ENCODE results near the gene SSH2. TPM values are rescaled to one million over a fixed set of nuclear protein-coding genes. Genes with fewer than 3 reads are reported as not detected.
"Not testable (repeated sequence)": the region's sequence is repeated elsewhere in the genome, so short reads cannot be mapped to it uniquely, and the experiment has no call there.

SSH2 gene
- total and polyA plus RNA-seq, 9 of the 15 experiments (the other 6 are each of a cell fraction or from before 2014, with no cell fraction given): 3.9 to 16.1 (median 10.2) TPM

DNA sequence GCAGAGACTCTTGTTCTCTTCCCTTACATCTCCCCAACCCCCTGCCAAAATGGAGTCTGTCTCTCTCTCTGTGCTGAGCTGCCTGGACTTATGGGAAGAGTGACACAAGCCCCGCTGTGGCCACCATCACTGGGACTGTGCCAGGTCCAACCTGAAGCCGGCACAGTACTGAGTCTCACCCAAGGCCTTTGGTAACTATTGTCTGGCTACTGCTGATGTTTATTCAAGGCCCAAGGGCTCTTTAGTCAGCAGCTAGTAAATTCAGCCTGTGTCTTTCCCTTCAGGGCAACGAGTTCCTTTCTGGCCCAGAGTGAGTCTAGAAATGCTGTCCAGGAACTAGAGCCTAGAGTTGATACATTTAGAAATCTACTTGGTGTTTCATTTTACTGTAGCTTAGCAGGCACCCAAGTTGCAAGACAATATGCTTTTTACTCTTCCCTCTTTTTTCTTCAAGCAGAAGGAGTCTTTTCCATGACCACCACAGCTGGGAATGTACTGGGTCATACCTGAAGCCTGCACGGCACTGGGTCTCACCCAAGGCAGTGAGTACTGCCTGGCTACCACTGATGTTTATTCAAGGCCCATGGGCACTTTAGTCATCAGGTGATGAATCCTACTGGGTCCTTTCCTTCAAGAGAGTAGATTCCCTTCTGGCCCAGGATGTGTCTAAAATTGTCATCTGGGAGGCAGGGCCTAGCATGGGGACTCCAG lies 29.1 kb upstream of the SSH2 start (continued):
- no peak for TF ChIP-seq ARNT (IDR thresholded peaks at IDR 0.05)
- no peak for TF ChIP-seq PHF21A (IDR thresholded peaks at IDR 0.05; ENCODE audit: borderline replicate concordance, low read depth)

GRCh38 chr17:29957488-29957887 lies 27.5 kb upstream of the SSH2 start:
- H3K4me2 ChIP-seq (ENCODE audit: insufficient read depth, low read length); DNase-seq (ENCODE audit: extremely low read depth in 1 of 4, low spot score in 3 of 4); in situ Hi-C loops (cut with MboI); H3K4me1 ChIP-seq (replicated peaks in 1 of 2; ENCODE audit: control insufficient read depth in 2 of 2, insufficient read depth in 2 of 2, low read length in 2 of 2); intact Hi-C loops (cut with micrococcal nuclease); CTCF ChIA-PET (ENCODE audit: low intra/inter-chr PET ratio); H3K4me3 ChIP-seq; H3K79me2 ChIP-seq (ENCODE audit: control insufficient read depth, insufficient read depth, low read length); ATAC-seq; H3K9ac ChIP-seq (ENCODE audit: insufficient read depth in 1 of 2, low read depth in 2 of 2, low read length in 2 of 2); H2AFZ ChIP-seq (ENCODE audit: low read depth, low read length); H3K27ac ChIP-seq (ENCODE audit: extremely low read depth, low read depth, low read length); BruUV-seq (replicated peaks); H4K20me1 ChIP-seq (replicated peaks; ENCODE audit: control insufficient read depth, insufficient read depth, low read length); H3K9me1 ChIP-seq (ENCODE audit: control insufficient read depth, insufficient read depth, low read length); FAIRE-seq; H3K27me3 ChIP-seq (ENCODE audit: control insufficient read depth in 2 of 2, insufficient read depth in 2 of 2, low read length in 2 of 2); H3K9me3 ChIP-seq (replicated peaks; ENCODE audit: control insufficient read depth, insufficient read depth, low read depth, low read length); H3K36me3 ChIP-seq (ENCODE audit: control insufficient read depth, insufficient read depth, low read length): not testable (repeated sequence)
- TF ChIP-seq ZNF146 (CRISPR knock-in tag; IDR thresholded peaks at IDR 0.05; ENCODE audit: unreplicated experiment): peak; percentile 49
- 13% methylated on average over 1 of the region's 1 CpG for WGBS (ENCODE audit: insufficient coverage, low coverage, missing lambda C conversion rate)
- POLR2A ChIA-PET: interaction anchor here (0.8 kb wide), 1 partner anchor 51 kb away, joined by 4 read pairs; no protein-coding TSS in a partner anchor

GRCh38 chr17:29956225-29956624 lies 26.2 kb upstream of the SSH2 start:
- no peak overlapping the region for H3K9ac ChIP-seq (ENCODE audit: insufficient read depth in 1 of 2, low read depth in 2 of 2, low read length in 2 of 2)
- DNase-seq (ENCODE audit: extremely low read depth in 1 of 4, low spot score in 3 of 4) (no peak), FAIRE-seq (no peak), ATAC-seq (no peak)
- no peak for TF ChIP-seq SETDB1 (IDR thresholded peaks at IDR 0.05; ENCODE audit: low read length)
- TF ChIP-seq, protein P1, sequence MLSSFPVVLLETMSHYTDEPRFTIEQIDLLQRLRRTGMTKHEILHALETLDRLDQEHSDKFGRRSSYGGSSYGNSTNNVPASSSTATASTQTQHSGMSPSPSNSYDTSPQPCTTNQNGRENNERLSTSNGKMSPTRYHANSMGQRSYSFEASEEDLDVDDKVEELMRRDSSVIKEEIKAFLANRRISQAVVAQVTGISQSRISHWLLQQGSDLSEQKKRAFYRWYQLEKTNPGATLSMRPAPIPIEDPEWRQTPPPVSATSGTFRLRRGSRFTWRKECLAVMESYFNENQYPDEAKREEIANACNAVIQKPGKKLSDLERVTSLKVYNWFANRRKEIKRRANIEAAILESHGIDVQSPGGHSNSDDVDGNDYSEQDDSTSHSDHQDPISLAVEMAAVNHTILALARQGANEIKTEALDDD (IDR thresholded peaks at IDR 0.05): no peak
- TF ChIP-seq, protein P2, sequence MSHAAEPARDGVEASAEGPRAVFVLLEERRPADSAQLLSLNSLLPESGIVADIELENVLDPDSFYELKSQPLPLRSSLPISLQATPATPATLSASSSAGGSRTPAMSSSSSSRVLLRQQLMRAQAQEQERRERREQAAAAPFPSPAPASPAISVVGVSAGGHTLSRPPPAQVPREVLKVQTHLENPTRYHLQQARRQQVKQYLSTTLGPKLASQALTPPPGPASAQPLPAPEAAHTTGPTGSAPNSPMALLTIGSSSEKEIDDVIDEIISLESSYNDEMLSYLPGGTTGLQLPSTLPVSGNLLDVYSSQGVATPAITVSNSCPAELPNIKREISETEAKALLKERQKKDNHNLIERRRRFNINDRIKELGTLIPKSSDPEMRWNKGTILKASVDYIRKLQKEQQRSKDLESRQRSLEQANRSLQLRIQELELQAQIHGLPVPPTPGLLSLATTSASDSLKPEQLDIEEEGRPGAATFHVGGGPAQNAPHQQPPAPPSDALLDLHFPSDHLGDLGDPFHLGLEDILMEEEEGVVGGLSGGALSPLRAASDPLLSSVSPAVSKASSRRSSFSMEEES (CRISPR knock-in tag; IDR thresholded peaks at IDR 0.05): peak; percentile 71
- peak; percentile 21; the same call in 1 of the 2 replicates for TF ChIP-seq RAD51 (IDR thresholded peaks at IDR 0.05; ENCODE audit: borderline replicate concordance, low read depth)
- no TSS peak for BruUV-seq (replicated peaks)
- H3K9me3 ChIP-seq (replicated peaks; ENCODE audit: control insufficient read depth, insufficient read depth, low read depth, low read length): no peaks in the 10 kb centered on the region; the same call in 1 of the 2 replicates
- ChIA-PET CTCF (ENCODE audit: low intra/inter-chr PET ratio) (no interaction called here), POLR2A (no interaction called here)
- H3K79me2 ChIP-seq (ENCODE audit: control insufficient read depth, insufficient read depth, low read length): no peaks in the 10 kb centered on the region
- no peaks in the 10 kb centered on the region for H4K20me1 ChIP-seq (replicated peaks; ENCODE audit: control insufficient read depth, insufficient read depth, low read length)
- H3K4me3 ChIP-seq: no peak overlapping the region
- H2AFZ ChIP-seq (ENCODE audit: low read depth, low read length): no peak overlapping the region
- intact Hi-C loops (cut with micrococcal nuclease) (no loop called here), in situ Hi-C loops (cut with MboI) (no loop called here)
- H3K27me3 ChIP-seq (ENCODE audit: control insufficient read depth in 2 of 2, insufficient read depth in 2 of 2, low read length in 2 of 2): no peaks in the 10 kb centered on the region
- H3K36me3 ChIP-seq (ENCODE audit: control insufficient read depth, insufficient read depth, low read length): no peaks in the 10 kb centered on the region
- H3K4me1 ChIP-seq (replicated peaks in 1 of 2; ENCODE audit: control insufficient read depth in 2 of 2, insufficient read depth in 2 of 2, low read length in 2 of 2): no peaks in the 10 kb centered on the region; a peak in 1 of 5 replicates
- H3K4me2 ChIP-seq (ENCODE audit: insufficient read depth, low read length): no peak overlapping the region
- no peak overlapping the region for H3K27ac ChIP-seq (ENCODE audit: extremely low read depth, low read depth, low read length)
- H3K9me1 ChIP-seq (ENCODE audit: control insufficient read depth, insufficient read depth, low read length): no peaks in the 10 kb centered on the region
